Measurements from ENCODE around the gene SPAG5.

DNA sequence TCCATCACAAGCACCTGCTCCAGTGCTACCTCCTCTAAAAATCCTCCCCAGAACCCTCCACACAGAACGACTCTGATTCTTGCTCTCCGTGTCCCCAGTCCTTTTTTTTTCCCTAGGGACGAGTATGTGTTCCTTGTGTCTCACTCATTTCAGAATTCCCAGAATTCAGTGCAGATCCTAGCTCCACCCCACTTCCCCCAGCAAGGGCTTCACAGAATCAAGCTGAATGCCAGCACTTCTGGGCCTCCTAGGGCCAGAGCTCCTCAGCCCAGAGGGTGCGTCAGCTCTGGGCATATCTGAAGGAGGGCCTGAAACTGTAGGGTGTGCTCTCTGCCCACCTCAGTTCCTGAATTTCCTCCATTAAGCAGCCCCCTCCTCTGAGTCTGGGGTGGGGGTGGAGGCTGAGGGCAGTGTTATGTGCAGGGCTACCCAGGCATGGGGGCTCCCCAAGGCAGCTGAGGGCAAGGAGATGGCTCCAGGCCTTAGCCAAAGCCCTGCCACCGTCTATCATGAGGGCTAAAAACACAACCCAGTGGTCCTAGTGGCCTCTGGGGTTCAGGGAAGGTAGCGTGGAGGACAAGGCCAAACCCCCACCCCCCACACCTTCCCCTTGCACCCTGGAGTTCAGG, 52.9 kb downstream of the SPAG5 start:
- TF ChIP-seq, protein P1, sequence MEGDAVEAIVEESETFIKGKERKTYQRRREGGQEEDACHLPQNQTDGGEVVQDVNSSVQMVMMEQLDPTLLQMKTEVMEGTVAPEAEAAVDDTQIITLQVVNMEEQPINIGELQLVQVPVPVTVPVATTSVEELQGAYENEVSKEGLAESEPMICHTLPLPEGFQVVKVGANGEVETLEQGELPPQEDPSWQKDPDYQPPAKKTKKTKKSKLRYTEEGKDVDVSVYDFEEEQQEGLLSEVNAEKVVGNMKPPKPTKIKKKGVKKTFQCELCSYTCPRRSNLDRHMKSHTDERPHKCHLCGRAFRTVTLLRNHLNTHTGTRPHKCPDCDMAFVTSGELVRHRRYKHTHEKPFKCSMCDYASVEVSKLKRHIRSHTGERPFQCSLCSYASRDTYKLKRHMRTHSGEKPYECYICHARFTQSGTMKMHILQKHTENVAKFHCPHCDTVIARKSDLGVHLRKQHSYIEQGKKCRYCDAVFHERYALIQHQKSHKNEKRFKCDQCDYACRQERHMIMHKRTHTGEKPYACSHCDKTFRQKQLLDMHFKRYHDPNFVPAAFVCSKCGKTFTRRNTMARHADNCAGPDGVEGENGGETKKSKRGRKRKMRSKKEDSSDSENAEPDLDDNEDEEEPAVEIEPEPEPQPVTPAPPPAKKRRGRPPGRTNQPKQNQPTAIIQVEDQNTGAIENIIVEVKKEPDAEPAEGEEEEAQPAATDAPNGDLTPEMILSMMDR (IDR thresholded peaks at IDR 0.05), result no peak
- TF ChIP-seq POLR2A (IDR thresholded peaks at IDR 0.05), result no peak
